ENCODE data around the gene ADAMTS17. TPM values are rescaled to one million over a fixed set of nuclear protein-coding genes. Genes with fewer than 3 reads are reported as not detected.

Gene ADAMTS17
- total RNA-seq, 4 donors from 2014 or later: 4.5 to 11.4 (median 6.6) TPM

- Histone ChIP-seq H3K36me3 (no peaks in the 10 kb centered on the region), H3K4me3 (no peak overlapping the region), H3K9me3 (no peaks in the 10 kb centered on the region), H3K4me1 (peaks cover 0 to 25% (median 4%) of the 10 kb centered on the region in 3 donors), H3K27ac (no peak overlapping the region), H3K27me3 (no peaks in the 10 kb centered on the region)
- intact Hi-C loops (cut with DNase I): no loop called here
- 86% methylated on average over 12 to 16 of the region's 21 CpGs for WGBS, 2 donors
- DNase-seq: no peak
- TF ChIP-seq POLR2A (IDR thresholded peaks at IDR 0.05): no peak
- TF ChIP-seq CTCF (IDR thresholded peaks at IDR 0.05): no peak
Measured at GRCh38 chr15:100193277-100193860, 148.4 kb downstream of the ADAMTS17 start.

DNA sequence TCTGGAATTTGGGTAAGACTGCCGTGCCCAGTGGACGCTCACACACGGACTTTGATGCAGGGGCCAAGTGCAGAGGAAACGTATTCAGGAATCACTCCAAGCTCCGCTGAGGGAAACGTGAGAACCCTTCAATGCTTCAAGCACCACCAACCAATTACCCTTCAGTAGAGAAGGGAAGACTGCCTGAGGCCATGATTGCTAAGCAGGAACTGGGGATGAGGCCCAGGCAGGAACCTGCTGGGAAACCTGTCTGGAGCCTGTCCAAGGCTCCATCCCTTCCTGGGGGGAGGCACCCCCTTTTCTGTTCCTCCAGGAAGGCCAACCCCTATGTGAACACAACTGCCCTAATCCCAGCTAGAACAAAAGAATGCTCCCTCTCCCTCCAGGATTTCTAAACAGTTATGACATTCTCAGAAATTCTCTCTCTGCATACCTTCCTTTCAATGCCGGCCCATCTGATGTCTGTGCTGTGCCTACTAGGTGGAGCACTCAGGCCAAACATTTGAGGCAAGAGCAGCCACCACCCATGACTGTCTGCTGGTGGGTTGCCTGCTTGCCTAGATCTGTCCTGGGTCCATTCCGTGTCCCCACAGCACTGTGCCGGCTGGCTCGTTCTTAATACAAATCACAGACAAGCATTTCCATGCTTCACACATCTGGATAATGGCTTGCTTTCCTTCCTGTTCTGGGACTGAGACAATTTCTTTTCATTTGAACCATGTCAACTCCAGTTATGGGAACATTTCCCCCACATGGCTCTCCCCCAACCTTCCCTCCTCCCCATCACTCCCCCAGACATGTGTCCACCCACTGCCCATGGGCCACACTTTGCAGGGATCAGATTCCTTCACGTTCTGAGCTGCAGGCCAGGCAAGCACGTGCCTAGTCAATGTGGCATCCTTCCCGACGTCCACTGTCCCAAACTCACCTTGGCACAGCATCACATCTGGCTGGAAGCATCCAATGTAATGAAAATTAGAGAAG, 149.4 kb downstream of the ADAMTS17 start:
- no peaks in the 10 kb centered on the region for H3K9me3 ChIP-seq
- TF ChIP-seq CTCF (IDR thresholded peaks at IDR 0.05): no peak
- no peak for TF ChIP-seq POLR2A (IDR thresholded peaks at IDR 0.05)
- WGBS, 2 donors: 37 to 40% methylated on average over 13 to 14 of the region's 14 CpGs
- DNase-seq: no peak
- no peak overlapping the region for H3K4me3 ChIP-seq
- peaks cover 0 to 25% (median 4%) of the 10 kb centered on the region in 3 donors for H3K4me1 ChIP-seq
- H3K27me3 ChIP-seq: no peaks in the 10 kb centered on the region
- H3K27ac ChIP-seq: no peak overlapping the region
- intact Hi-C loops (cut with DNase I): no loop called here
- H3K36me3 ChIP-seq: no peaks in the 10 kb centered on the region

DNA sequence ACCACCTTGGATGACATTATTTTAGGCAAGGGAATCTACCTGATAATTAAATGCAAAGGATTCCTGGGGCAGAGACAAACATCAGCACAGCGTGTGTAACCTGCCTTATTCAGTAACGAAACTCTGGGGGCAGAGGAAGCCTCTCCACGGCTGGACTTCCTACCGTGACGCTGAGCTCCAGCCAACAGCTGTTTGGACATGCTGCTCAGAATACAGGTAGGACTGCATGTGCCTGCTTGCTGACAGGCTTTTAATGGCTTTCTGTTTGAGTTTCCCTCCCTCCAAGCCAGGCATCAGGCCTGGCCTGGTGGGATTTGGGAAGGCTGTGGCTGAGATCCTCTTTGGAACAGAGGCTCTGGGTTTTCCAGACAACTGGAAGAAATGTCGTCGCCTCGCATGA, 150.6 kb downstream of the ADAMTS17 start:
- DNase-seq: no peak
- 15 to 31% methylated on average over 5 to 8 of the region's 8 CpGs for whole genome bisulfite sequencing, 2 donors
- intact Hi-C loops (cut with DNase I): no loop called here

GRCh38 chr15:100190675-100191074, 151.1 kb downstream of the ADAMTS17 start:
- H3K9me3 ChIP-seq: no peaks in the 10 kb centered on the region
- 77 to 89% methylated on average over 3 to 7 of the region's 8 CpGs for WGBS, 2 donors
- peaks cover 0 to 25% (median 4%) of the 10 kb centered on the region in 3 donors for H3K4me1 ChIP-seq
- no peak for DNase-seq
- no peaks in the 10 kb centered on the region for H3K27me3 ChIP-seq
- intact Hi-C loops (cut with DNase I): no loop called here
- TF ChIP-seq CTCF (IDR thresholded peaks at IDR 0.05): no peak
- TF ChIP-seq POLR2A (IDR thresholded peaks at IDR 0.05): no peak
- no peaks in the 10 kb centered on the region for H3K36me3 ChIP-seq
- H3K27ac ChIP-seq: no peak overlapping the region
- no peak overlapping the region for H3K4me3 ChIP-seq

More for the DNA sequence above, 150.6 kb downstream of the ADAMTS17 start:
- H3K36me3 ChIP-seq: no peaks in the 10 kb centered on the region
- H3K27ac ChIP-seq: no peak overlapping the region
- peaks cover 0 to 25% (median 4%) of the 10 kb centered on the region in 3 donors for H3K4me1 ChIP-seq
- H3K4me3 ChIP-seq: no peak overlapping the region
- no peak for TF ChIP-seq CTCF (IDR thresholded peaks at IDR 0.05)
- no peak for TF ChIP-seq POLR2A (IDR thresholded peaks at IDR 0.05)
- H3K9me3 ChIP-seq: no peaks in the 10 kb centered on the region
- H3K27me3 ChIP-seq: no peaks in the 10 kb centered on the region

DNA sequence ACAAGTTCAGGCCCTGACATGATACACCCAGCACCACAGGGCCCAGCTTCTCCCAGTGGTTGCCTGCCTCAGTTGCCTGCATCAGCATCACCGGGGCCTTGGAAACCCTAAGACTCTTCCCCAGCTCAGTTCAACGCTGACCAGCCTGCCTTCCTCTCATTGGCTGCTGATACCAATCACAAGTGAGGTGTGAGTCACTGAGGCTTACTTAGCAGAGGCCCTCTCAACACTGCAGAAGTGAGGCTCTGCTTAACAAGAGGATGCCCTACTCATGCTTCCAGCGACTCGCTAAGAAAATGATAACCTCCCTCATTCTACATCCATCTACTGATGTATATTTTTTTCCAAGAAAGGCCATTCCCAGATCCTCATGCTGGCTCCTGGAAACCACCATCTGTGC, 151.9 kb downstream of the ADAMTS17 start:
- Histone ChIP-seq H3K27ac (no peak overlapping the region), H3K4me1 (peaks cover 0 to 25% (median 4%) of the 10 kb centered on the region in 3 donors), H3K36me3 (no peaks in the 10 kb centered on the region), H3K27me3 (no peaks in the 10 kb centered on the region), H3K4me3 (no peak overlapping the region), H3K9me3 (no peaks in the 10 kb centered on the region)
- 85 to 96% methylated on average over 3 to 4 of the region's 4 CpGs for WGBS, 2 donors
- intact Hi-C loops (cut with DNase I): no loop called here
- TF ChIP-seq CTCF (IDR thresholded peaks at IDR 0.05) (no peak), POLR2A (IDR thresholded peaks at IDR 0.05) (no peak)
- no peak for DNase-seq
